ENCODE measurements around the gene APOBR. TPM values are rescaled to one million over a fixed set of nuclear protein-coding genes. Genes with fewer than 3 reads are reported as not detected.

Gene APOBR
- total and polyA plus RNA-seq, 2 of the 13 experiments (the other 11 are each of a cell fraction or from before 2014, with no cell fraction given): 0.03 TPM; not detected in 1

- no peak for ATAC-seq
- no peak for DNase-seq (ENCODE audit: low spot score)
- H3K4me2 ChIP-seq (ENCODE audit: low read depth, low read length): no peak overlapping the region
- in situ Hi-C loops (cut with HindIII; ENCODE audit: extremely low pct_ligation_motif_present, low pct_unique_long_range_greater_than_20kb): no loop called here
- H3K27ac ChIP-seq (ENCODE audit: extremely low read length, insufficient read depth, low read length): no peak overlapping the region
- H3K9ac ChIP-seq (ENCODE audit: insufficient read depth, low read depth, low read length): no peak overlapping the region
- H4K20me1 ChIP-seq (ENCODE audit: insufficient read depth, low read length): no peaks in the 10 kb centered on the region
- intact Hi-C loops (cut with micrococcal nuclease; ENCODE audit: unreplicated experiment): no loop called here
- H2AFZ ChIP-seq (ENCODE audit: low read length): no peak overlapping the region
- FAIRE-seq: no peak
- H3K79me2 ChIP-seq (ENCODE audit: insufficient read depth, low read length): no peaks in the 10 kb centered on the region
- no peaks in the 10 kb centered on the region for H3K9me3 ChIP-seq (ENCODE audit: low read length)
- 63% methylated on average over 19 of the region's 19 CpGs for WGBS (ENCODE audit: low lambda C conversion rate)
- no peaks in the 10 kb centered on the region for H3K36me3 ChIP-seq (replicated peaks in 1 of 2; ENCODE audit: control insufficient read depth in 1 of 2, insufficient read depth in 2 of 2, low read length in 2 of 2)
- ChIA-PET POLR2A (no interaction called here), CTCF (ENCODE audit: low intra/inter-chr PET ratio, low total read pairs) (no interaction called here)
- no TSS peak for BruUV-seq (replicated peaks)
- no peak overlapping the region for H3K4me3 ChIP-seq (replicated peaks in 1 of 3; ENCODE audit: insufficient read depth in 1 of 3, low read depth in 2 of 3, low read length in 3 of 3)
- H3K4me1 ChIP-seq (ENCODE audit: insufficient read depth, low read length): peaks cover 35% of the 10 kb centered on the region
- H3K27me3 ChIP-seq (ENCODE audit: control insufficient read depth in 1 of 2, insufficient read depth in 2 of 2, low read length in 2 of 2): peaks cover 8 to 37% of the 10 kb centered on the region in 2 experiments
- TF ChIP-seq ZNF703 (CRISPR knock-in tag; IDR thresholded peaks at IDR 0.05; ENCODE audit: borderline replicate concordance) (no peak), JUNB (CRISPR knock-in tag; IDR thresholded peaks at IDR 0.05; ENCODE audit: borderline replicate concordance) (no peak), FOXA1 (IDR thresholded peaks at IDR 0.05) (0 out of 2 replicates have a peak, but pooled peaks have one; percentile 31), FOXA1 (CRISPR knock-in tag; IDR thresholded peaks at IDR 0.05) (no peak), ZNF383 (CRISPR knock-in tag; IDR thresholded peaks at IDR 0.05; ENCODE audit: borderline replicate concordance) (no peak), NRL (CRISPR knock-in tag; IDR thresholded peaks at IDR 0.05; ENCODE audit: borderline replicate concordance) (0 out of 2 replicates have a peak, but pooled peaks have one; percentile 32), HMGXB3 (CRISPR knock-in tag; IDR thresholded peaks at IDR 0.05; ENCODE audit: borderline replicate concordance) (no peak), ZNF646 (CRISPR knock-in tag; IDR thresholded peaks at IDR 0.05) (peak; percentile 70; the same call in 1 of the 2 replicates), ZNF34 (CRISPR knock-in tag; IDR thresholded peaks at IDR 0.05; ENCODE audit: borderline replicate concordance) (no peak), TFE3 (CRISPR knock-in tag; IDR thresholded peaks at IDR 0.05) (no peak)
Observed at GRCh38 chr16:28501258-28502232, 7.1 kb downstream of the APOBR start.

Data from HepG2 (cell line).